ENCODE results near the gene TUBB2B.
"Not testable (repeated sequence)": the region's sequence is repeated elsewhere in the genome, so short reads cannot be mapped to it uniquely, and the experiment has no call there.

The TUBB2B gene

DNA sequence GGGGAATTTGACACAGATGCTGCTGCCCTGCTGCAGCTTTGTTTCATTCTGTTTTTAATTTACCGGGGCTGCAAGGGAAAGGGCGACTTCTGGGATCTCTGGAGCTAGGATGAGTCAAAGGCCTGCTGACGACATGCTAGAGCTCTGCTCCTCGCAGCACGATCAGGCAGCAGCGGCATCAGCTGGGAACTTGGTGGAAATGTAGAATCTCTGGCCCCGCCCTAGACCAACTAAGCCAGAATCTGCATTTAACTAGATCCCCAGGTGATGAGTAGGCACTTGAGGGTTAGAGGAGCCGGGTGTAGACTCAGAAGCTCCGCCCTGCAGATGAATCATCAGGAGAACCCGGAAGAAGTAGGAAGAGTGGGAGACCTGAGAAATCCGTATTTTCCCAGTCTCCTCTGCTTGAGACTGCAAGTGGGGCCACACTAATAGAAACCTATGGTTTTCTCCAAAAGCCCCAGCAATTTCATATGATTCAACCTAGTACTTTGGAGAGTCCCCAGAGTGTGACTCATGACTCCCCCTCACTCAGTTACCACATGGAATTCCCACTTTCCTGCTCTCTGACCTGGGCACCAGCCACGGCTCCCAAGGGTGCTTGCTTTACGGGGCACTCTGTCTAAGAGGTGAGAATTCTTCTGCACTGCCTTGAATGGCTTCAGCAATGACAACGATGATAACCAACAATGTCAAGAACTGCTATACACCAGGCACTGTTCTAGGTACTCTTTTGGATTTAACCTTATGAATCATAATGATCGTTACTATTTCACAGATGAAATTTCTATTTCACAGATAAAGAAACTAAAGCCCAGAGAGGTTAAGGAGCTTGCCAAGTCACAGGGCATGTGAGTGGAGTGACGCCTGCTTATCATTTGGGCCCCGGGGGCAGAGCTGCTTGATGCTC, 18.1 kb downstream of the TUBB2B start:
- no peak for DNase-seq (ENCODE audit: low spot score)

DNA sequence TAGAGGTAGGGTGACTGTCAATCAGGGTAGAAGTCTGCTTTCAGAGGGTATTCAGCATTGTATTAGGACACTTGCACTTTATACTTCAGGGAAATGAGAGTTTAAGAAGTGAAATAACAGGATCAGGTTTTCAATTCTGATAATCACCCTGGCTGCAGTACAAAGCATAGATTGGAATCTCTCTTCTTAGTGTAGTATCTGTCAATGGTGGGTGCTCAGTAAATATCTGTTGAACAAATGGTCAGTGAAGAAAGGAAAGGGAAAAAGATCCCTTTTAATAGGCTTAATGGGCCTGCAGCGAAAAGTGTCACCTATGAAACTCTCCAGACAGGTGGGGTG, 18.7 kb downstream of the TUBB2B start:
- DNase-seq (ENCODE audit: low spot score), result no peak

DNA sequence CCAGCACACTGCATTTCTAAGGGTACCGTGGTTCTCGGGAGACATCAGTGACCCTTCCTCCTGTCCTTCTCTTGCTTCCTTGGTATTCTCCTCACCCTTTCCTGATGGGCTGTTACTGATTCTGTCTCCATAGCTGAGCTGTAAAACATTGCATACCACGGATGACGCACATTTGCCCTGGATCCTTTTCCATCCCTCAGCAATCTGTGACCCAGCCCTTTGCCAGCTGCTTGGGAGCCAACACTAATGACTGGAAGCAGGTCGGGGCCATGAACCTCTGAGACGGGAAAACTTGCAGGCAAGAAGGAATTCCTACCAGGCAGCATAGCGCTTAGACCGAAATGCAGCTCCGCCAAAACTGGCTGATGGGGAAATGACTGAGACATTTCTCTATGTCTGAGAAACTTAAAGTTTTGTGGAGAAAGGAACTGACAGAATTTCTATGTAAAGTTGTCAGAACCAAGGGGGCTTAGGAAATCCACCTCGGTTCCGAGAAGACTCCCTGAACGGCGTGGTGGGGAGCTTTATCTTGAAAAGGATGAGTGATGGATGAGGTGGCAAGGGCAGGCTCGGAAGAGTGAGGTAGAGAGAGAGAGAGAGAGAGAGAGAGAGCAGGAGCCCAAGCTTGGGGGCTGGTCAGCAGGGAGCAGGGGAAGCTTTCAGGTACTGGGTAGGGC, 19.2 kb downstream of the TUBB2B start:
- no peak for DNase-seq (ENCODE audit: low spot score)

DNA sequence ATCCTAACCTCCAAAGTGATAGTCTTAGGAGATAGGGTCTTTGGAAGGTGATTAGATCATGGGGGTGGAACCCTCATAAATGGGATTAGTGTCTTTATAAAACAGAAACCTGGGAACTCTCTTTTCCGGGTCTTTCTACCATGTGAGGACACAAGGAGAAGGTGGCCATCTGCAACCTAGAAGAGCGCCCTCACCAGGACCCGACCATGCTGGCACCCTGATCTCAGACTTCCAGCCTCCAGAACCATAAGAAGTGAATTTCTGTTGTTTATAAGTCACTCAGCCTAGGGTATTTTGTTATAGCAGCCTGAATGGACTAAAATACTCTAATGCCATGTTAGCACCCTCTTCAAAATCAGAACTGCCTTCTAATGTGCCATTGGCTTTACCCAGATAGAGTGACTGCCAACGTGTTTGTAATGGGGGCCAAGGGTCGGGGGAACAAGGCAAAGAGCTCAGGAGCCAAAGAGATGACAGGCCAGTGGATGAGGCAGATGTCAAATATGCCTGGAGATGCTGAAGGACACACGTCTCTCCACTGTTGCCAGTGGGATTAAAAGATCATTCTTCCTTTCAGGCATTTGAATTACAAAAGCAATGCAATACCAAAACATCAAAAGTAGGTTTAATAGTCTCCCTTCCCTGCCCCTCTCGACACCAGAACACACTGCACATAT, 21.0 kb downstream of the TUBB2B start:
- DNase-seq (ENCODE audit: low spot score), result no peak

DNA sequence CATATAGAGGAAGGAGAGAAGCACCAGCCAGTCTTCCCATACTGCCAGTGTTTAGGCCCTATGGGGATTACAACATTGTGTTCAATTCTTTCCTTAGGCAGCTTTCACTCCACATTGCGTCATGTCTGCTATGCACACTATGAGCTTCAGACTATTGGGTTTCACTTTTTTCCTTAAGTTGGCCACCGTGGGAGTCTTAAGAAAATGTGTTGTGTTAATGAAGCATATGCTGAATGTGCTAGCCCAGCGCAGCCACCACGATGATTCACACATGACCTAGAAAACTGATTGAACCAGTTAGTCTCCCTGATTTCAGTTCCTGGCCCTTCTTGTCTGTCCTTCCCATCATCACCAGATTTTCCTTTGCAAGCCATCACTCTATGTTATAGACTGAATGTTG, 21.5 kb downstream of the TUBB2B start:
- DNase-seq (ENCODE audit: low spot score), result no peak

DNA sequence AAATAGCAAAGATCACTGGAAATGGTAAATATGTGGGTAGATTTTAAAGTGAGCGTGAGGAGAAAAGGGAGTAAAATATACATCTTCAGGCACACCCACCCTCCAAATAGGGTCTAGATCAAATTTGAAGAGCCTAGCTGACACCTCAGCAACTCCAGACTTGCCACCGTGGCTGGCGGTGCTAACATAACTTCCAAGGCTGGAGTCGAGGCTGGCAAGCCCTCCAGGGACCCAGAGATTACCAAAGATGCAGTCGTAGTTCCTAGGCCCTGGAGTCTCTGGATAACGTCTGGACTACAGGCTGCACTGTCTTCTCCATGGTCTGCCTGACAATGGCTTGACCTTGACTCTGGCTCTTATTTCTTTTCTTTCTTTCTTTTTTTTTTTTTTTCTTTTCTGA, 22.5 kb downstream of the TUBB2B start:
- DNase-seq (ENCODE audit: low spot score), result no peak

DNA sequence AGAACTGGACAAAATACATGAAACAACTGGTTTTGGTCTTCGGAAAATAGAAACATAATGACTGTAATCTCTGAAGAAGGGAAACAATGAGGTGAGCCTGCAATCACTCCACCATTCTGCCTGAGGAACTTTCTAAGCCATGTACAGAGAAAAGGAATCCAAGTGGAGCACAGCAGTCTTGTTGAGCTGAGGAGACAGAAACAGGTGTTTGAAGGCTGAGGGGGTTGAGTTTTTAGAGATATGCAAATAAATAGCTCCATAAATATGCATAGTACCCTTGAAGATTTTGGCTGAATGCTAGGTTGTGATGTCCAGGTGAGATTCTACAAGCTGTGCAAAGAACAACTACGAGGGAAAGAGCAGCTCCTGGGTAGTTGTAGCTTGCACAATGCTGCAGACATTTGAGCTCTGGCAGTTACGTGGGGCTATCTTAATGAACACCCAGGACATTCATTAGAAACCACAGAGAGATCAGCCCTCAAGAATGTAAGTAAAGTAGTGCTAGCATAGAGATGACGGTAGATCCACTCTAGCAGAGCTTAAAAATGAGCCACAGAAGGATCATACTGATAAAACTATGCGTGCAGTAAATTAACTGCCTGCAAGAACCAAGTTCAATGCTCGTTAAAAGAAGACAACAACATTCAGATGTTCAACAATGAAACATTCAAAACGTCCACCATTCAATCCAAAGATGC, 24.3 kb downstream of the TUBB2B start:
- DNase-seq (ENCODE audit: low spot score), result no peak

DNA sequence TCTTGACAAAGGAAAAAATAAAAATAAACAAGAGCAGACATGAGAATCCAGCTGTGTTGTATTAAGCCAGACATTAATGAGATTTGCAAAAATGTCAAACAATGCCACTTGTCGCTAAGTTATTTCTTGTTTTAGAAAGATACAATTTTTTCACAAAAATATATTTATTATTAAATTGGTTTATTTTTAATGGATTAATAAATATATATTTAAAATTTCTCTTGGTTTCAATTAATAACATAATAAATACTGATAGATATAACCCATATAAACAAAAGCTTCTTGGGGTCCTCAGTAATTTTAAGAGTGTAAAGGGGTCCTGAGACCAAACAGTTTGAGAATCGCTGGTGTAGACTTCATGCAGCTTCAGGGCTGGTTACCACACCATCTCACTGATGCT, 26.1 kb downstream of the TUBB2B start:
- DNase-seq (ENCODE audit: low spot score), result no peak

DNA sequence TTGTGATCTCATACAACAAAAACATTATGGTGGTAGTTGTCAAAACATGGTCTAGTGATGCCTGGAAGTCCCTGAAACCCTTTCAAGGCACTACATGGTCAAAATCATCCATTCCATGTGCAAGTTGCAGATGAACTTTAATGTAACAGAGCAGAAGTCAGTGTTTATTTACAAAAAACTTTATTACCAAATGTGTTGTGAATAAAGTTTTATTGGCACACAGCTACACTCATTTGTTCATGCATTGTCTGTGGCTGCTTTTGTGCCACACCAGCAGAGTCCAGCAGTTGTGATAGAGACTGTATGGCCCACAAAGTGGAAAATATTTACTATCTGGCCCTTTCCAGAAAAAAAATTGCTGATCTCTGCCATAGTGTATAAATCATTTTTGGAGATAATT, 26.8 kb downstream of the TUBB2B start:
- no peak for DNase-seq (ENCODE audit: low spot score)

DNA sequence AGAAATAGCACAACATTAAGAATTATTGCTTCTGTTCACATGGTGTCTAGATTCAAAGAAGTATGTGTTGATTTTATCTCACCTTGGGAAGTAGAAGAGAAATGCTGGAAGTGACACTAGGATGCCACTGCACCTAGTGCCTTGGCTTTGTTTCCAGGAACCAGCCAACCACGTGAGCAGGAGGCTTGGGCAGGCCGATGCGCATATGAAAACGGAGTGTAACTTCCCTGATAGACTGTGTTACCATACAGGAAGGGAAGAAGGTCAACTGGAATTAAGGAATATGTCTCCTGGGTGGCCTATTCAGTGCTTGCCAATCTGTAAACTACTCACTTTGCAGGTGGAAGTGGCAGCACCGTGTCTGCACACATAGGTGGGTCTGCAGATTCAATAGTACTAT, 28.1 kb downstream of the TUBB2B start:
- DNase-seq (ENCODE audit: low spot score), result no peak

DNA sequence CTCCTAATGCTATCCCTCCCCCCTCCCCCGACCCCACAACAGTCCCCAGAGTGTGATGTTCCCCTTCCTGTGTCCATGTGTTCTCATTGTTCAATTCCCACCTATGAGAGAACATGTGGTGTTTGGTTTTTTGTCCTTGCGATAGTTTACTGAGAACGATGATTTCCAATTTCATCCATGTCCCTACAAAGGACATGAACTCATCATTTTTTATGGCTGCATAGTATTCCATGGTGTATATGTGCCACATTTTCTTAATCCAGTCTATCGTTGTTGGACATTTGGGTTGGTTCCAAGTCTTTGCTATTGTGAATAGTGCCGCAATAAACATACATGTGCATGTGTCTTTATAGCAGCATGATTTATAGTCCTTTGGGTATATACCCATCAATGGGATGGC, 29.7 kb downstream of the TUBB2B start:
- not testable (repeated sequence) for DNase-seq (ENCODE audit: low spot score)

DNA sequence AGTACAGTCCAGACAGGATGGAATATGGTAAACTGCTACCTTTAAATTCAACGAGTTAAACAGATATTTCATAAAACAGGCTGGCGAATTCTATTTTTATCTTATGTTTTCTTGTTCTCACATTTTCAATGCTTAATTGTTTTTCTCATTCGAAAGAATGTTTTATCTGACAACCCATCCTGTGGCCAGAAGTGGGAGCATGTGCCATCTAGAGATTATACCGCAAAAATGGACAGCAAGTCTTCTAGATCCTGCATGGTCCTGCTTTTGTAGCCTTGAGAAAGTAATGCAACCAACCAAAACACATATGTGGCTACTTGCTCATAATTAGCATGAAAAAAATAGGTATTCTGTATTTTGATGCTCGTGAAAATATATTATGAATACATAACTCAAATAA, 30.7 kb downstream of the TUBB2B start:
- no peak for DNase-seq (ENCODE audit: low spot score)

DNA sequence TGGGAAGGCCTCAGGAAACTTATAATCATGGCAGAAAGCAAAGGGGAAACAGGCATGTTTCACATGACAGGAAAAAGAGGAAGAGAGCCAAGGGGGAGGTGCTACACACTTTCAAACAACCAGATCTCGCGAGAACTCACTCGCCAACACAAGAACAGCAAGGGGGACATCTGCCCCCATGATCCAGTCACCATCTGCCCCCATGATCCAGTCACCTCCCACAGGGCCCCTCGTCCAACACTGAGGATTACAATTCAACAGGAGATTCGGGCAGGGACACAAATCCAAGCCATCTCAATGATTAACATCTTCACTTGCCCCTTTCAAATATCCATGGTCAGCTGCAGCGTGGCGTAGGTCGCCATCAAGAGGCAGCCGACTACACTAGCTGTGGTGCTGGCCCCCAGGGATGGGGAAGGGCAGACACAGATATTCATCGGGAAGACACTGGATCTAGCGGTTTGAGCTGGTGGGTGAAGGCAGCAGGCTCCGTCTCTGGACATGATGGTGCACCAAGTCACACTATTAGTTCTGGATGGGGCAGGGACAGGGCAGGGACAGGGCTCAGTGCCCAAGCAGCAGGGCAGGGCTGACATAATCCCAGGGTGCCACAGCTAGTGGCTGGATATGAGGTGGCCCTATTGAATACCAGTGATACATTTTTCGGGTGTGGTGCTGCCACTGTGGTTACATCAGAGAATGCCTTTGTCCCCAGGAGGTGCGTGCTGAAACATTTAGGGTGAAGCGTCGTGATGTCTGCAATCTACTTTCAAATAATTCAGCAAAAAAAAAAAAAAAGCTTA, 31.6 kb downstream of the TUBB2B start:
- DNase-seq (ENCODE audit: low spot score), result no peak

DNA sequence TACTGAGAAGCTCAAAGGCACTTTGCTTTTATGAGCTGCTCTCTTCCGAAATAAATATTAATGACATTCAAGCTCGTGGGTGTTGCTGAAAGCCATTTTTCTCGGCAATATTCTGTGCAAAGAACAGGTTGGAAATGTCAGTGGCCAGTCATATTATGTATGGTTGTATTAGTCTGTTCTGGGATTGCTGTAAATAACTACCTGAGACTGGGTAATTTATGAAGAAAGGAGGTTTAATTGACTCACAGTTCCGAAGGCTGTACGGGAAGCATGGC, 32.1 kb downstream of the TUBB2B start:
- no peak for DNase-seq (ENCODE audit: low spot score)

DNA sequence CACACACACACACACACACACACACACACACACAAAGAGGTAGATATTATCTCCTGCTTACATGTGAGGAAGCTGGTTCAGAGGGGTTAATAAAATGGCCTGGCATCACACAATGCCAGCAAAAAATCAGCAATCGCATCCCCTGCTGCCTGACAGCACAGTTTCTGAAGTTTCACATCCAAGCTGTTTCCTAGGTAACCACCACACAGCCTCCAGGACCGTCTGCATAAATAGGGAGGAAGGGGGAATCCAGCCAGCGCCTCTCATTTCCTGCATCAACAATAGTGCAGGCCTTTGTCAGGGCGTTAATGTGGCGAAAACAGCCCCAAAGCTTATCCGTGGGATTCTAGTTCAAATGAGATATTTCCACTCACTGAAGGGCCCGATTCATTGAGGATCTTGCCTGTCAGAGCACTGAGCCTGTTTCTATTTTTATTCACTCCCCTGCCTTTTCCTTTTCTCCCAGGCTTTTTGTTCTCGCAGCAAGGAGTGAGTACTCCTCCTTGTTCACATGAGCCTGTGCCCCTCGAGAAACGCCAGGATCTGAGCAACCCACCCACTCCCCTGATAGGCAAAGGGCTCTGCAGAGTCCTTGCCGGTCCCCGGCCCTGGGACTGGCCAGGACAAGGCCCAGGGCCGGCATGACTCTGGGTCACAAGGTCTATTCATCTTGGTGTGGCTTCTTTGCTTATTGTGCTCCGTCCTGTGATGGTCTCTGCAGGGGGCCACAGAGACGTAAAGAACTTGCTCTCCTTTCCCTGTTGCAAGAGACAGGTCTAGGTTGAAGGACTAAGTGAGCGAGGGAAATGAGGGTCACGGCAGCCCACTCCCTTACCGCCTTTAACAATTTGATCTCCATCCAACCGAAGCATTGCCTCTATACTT, 32.7 kb downstream of the TUBB2B start:
- no peak for DNase-seq (ENCODE audit: low spot score)

DNA sequence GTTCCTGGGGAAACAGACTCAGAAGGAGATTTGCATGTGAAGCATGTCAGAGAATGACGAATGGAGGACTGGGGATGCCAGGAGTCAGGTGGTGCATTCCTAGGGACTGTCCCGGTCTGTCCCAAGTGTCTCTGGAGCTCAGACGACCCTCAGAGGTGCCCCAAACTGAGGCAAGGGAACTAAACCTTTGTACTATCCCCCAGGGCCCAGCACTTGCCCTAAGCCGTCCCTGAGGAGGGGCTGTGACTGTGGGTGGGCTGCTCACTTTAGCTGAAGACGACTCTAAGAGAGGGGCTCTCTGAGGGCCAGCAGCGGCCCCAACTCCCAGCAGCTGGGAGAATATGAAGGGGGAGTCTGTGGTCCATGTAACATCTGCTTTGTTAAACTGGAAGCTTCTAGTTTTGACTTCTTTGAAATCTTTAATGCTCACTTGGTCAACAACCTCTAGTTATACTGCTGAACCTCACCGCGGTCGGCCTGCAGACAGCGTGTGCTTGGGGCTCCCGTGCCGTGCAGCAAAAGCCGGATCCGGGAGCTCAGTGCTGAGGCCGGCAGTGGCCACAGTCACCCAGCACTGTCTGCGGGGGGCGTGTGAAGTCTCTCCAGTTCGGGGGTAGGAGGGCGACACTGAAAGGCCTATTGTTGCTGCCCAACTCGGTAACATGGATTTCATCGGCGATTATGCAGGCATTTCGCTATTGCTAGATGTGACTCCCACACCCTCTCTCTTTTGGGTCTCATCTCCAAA, 34.2 kb downstream of the TUBB2B start:
- no peak for DNase-seq (ENCODE audit: low spot score)

DNA sequence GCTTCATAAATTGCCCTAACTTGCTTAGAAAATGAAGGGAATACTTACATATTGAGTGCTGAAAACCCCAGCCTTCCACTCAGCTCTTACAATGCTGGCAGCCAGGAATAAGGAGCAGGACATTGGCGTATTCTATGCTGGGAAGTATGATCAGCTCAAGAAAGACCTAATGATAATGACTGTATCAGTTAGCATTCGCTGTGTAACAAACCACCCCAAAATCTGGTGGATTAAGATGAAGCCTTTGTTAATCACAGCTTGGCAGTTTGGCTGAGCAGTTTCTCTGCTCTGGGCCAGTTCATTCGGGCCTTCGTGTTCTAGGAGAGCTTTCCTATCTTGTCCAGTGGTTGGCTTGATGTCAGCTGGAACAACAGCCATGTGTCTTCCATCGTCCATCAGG, 36.7 kb downstream of the TUBB2B start:
- DNase-seq (ENCODE audit: low spot score), result no peak

DNA sequence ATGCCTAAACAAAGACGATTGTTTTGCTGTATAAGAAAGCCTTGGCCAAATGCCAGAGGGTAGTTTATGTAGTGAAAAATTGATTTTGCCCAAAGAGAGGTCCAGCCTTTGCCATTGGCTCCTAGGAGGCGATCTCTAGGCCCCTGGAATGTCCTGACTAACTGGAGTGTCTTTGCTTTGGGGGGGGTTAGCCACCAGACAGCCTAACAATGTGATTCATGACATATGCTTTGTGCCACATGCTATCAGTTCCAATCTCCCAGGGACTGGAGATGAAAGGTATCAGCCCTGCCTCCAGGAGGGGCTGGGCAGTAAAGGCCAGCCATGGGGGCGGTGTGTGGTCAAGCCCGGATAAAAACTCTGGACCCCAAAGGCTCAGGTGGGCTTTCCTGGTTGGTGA, 37.4 kb downstream of the TUBB2B start:
- no peak for DNase-seq (ENCODE audit: low spot score)

DNA sequence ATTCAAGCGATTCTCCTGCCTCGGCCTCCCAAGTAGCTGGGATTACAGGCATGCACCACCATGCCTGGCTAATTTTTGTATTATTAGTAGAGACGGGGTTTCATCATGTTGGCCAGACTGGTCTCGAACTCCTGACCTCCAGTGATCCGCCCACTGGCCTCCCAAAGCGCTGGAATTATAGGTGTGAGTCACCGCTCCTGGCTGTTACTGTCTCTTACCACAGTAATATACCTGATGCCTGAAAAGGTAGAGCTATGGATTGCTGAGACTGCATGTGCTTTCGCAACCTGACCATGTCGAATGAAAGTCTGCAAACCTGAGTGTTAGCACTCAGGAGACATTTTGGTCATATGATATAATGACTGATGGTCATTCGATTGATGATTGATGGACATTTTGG, 38.3 kb downstream of the TUBB2B start:
- DNase-seq (ENCODE audit: low spot score), result not testable (repeated sequence)

DNA sequence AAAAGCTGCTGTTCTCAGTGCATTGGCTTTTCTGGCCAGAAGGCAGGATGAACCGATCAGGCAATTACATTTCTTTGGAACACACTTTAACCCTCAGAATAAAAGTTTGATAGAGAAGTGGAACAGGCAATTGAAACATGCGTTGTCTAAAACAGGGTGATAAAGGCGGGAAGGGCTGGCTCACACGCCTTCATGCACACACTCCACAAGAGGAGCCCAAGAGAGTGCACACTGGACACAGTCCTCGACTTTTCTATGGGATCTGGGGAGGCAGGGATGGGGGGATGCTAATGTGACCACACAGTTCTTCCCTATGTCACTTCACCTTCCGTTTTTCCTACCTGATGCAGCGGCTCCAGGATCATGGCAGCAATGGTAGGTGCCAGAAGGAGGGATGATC, 39.2 kb downstream of the TUBB2B start:
- DNase-seq (ENCODE audit: low spot score), result no peak

Measured in left forelimb (tissue), 1 donor.